SK-N-SH (cell line): ENCODE data around the gene DDA1. TPM values are rescaled to one million over a fixed set of nuclear protein-coding genes. Genes with fewer than 3 reads are reported as not detected.

Source experiments
- CTCF ChIA-PET: fragments of 300-600, 350-600 bp; formaldehyde crosslinking; extraction: SDS; loops from one replicate; lab custom pipeline; 2021; lab: Yijun Ruan, JAX
- POLR2A ChIA-PET: fragments of 350-600 bp; sonication (Branson Sonifier 250); formaldehyde crosslinking; extraction: SDS; loops from one replicate; lab custom pipeline; 2020; ENCODE audit warnings: antibody characterized with exemption, inconsistent platforms; lab: Yijun Ruan, JAX
- DNase-seq: peaks from one replicate; pipeline ENCODE4 v3.0.0; 2012
- H2AFZ ChIP-seq: fragments of 200-600 bp; sonication (generic); 2 replicates; pipeline ENCODE4 v1.8.1; 2016; ENCODE audit warnings: antibody characterized with exemption, mild to moderate bottlenecking, low read depth
- H3F3A ChIP-seq: fragments of 200-600 bp; sonication (generic); replicated peaks from 2 replicates; pipeline ENCODE3; 2016; ENCODE audit warnings: antibody characterized with exemption, mild to moderate bottlenecking; ENCODE audit not compliant: insufficient read depth
- H3K27ac ChIP-seq, 2 experiments: fragments of 200-500 bp in 1 of 2; fragments of 200-600 bp in 1 of 2; sonication (Bioruptor generic) in 1 of 2; sonication (generic), shearing (Covaris generic) in 1 of 2; 2 replicates each; pipeline versions ENCODE4 v1.5.1 to v1.6.1; 2014 to 2016; ENCODE audit warnings: low read depth in 2 of 2, inconsistent platforms in 1 of 2, low read length in 1 of 2, mild to moderate bottlenecking in 1 of 2, mixed read lengths in 1 of 2
- H3K27me3 ChIP-seq: fragments of 200-600 bp; sonication (generic), shearing (Covaris generic); 2 replicates; pipeline ENCODE4 v1.6.1; 2016; ENCODE audit warnings: mixed run types; ENCODE audit not compliant: insufficient read depth
- H3K36me3 ChIP-seq, 2 experiments: fragments of 200-500 bp in 1 of 2; fragments of 200-600 bp in 1 of 2; sonication (Bioruptor generic) in 1 of 2; sonication (generic) in 1 of 2; replicated peaks in 1 of 2; 2 replicates each; pipeline versions ENCODE3 to v1.5.1; 2014 to 2016; ENCODE audit warnings: low read length in 1 of 2, mild to moderate bottlenecking in 1 of 2; ENCODE audit not compliant: insufficient read depth in 2 of 2, control insufficient read depth in 1 of 2
- H3K4me1 ChIP-seq, 2 experiments: fragments of 200-500 bp in 1 of 2; fragments of 200-600 bp in 1 of 2; sonication (Bioruptor generic) in 1 of 2; sonication (generic), shearing (Covaris generic) in 1 of 2; 2 replicates each; pipeline versions ENCODE4 v1.5.1 to v1.6.1; 2014 to 2016; ENCODE audit warnings: low read depth in 1 of 2, low read length in 1 of 2, mixed run types in 1 of 2; ENCODE audit not compliant: insufficient read depth in 2 of 2, control insufficient read depth in 1 of 2
- H3K4me2 ChIP-seq: fragments of 200-600 bp; sonication (generic), shearing (Covaris generic); 2 replicates; pipeline ENCODE4 v1.6.1; 2017; ENCODE audit warnings: mixed run types
- H3K4me3 ChIP-seq, 2 experiments: fragments of 200-500 bp in 1 of 2; fragments of 200-600 bp in 1 of 2; sonication (Bioruptor generic) in 1 of 2; sonication (generic), shearing (Covaris generic) in 1 of 2; 2 replicates each; pipeline versions ENCODE4 v1.5.1 to v1.8.1; 2014 to 2016; ENCODE audit warnings: low read depth in 2 of 2, inconsistent platforms in 1 of 2, low read length in 1 of 2, mild to moderate bottlenecking in 1 of 2, mixed read lengths in 1 of 2, moderate library complexity in 1 of 2
- H3K79me2 ChIP-seq: fragments of 200-600 bp; sonication (generic); 2 replicates; pipeline ENCODE4 v1.8.1; 2017; ENCODE audit warnings: mild to moderate bottlenecking; ENCODE audit not compliant: insufficient read depth
- H3K9ac ChIP-seq: fragments of 200-600 bp; sonication (generic); 2 replicates; pipeline ENCODE4 v1.6.1; 2017; ENCODE audit warnings: mixed run types
- H3K9me2 ChIP-seq: fragments of 200-600 bp; sonication (generic); 2 replicates; pipeline ENCODE4 v1.6.1; 2017; ENCODE audit warnings: mixed run types
- H3K9me3 ChIP-seq: fragments of 200-600 bp; sonication (generic); 2 replicates; pipeline ENCODE4 v1.6.1; 2017; ENCODE audit warnings: mixed run types, mild to moderate bottlenecking, moderate library complexity
- H4K20me1 ChIP-seq: fragments of 200-600 bp; sonication (generic); 2 replicates; pipeline ENCODE4 v1.6.1; 2017; ENCODE audit warnings: mild to moderate bottlenecking, mixed run types; ENCODE audit not compliant: insufficient read depth
- CHD2 ChIP-seq: fragments of 150-350 bp; IDR thresholded peaks from 2 replicates; pipeline ENCODE4 v1.6.1; 2018; ENCODE audit warnings: low read length; ENCODE audit not compliant: partially characterized antibody
- EP300 ChIP-seq, 2 experiments: IDR thresholded peaks; 2 replicates each; pipeline versions ENCODE4 v1.4.0 to v1.6.1; 2012; ENCODE audit warnings: borderline replicate concordance in 1 of 2, low read depth in 1 of 2, low read length in 1 of 2
- EZH2phosphoT487 ChIP-seq: fragments of 200-600 bp; sonication (generic); IDR thresholded peaks from 2 replicates; pipeline ENCODE4 v1.6.1; 2017; ENCODE audit warnings: low read depth, mixed run types, mild to moderate bottlenecking, antibody characterized with exemption, moderate library complexity, borderline replicate concordance
- GABPA ChIP-seq: IDR thresholded peaks from 2 replicates; pipeline ENCODE4 v1.4.0; 2012; ENCODE audit warnings: low read depth, mild to moderate bottlenecking
- GATA2 ChIP-seq: sonication (generic); formaldehyde crosslinking; IDR thresholded peaks from 2 replicates; pipeline ENCODE4 v1.5.0; 2020; ENCODE audit warnings: mild to moderate bottlenecking, missing genetic modification reagents
- MXI1 ChIP-seq: IDR thresholded peaks from 2 replicates; pipeline ENCODE4 v1.6.1; 2012; ENCODE audit warnings: mild to moderate bottlenecking, low read depth, low read length, improper control_type of control experiment
- NFIC ChIP-seq: IDR thresholded peaks from 2 replicates; pipeline ENCODE4 v1.4.0; 2012; ENCODE audit warnings: borderline replicate concordance
- NRF1 ChIP-seq: IDR thresholded peaks from 2 replicates; pipeline ENCODE4 v1.6.1; 2012; ENCODE audit warnings: low read depth, mild to moderate bottlenecking, low read length
- PBX3 ChIP-seq: IDR thresholded peaks from 2 replicates; pipeline ENCODE4; 2012
- POLR2AphosphoS5 ChIP-seq: IDR thresholded peaks from 2 replicates; pipeline ENCODE4 v1.6.1; 2012; ENCODE audit warnings: low read depth, low read length
- RAD21 ChIP-seq: IDR thresholded peaks from 2 replicates; pipeline ENCODE4 v1.6.1; 2012; ENCODE audit warnings: mild to moderate bottlenecking, low read length
- RCOR1 ChIP-seq: fragments of 150-350 bp; IDR thresholded peaks from 2 replicates; pipeline ENCODE4 v1.6.1; 2017; ENCODE audit warnings: antibody characterized with exemption, low read length
- SMC3 ChIP-seq: IDR thresholded peaks from 2 replicates; pipeline ENCODE4 v1.6.1; 2012; ENCODE audit warnings: low read depth, low read length, improper control_type of control experiment
- TCF12 ChIP-seq: IDR thresholded peaks from 2 replicates; pipeline ENCODE4 v1.4.0; 2012
- TEAD4 ChIP-seq: IDR thresholded peaks from 2 replicates; pipeline ENCODE4 v1.4.0; 2012; ENCODE audit warnings: mild to moderate bottlenecking, borderline replicate concordance; ENCODE audit not compliant: insufficient read depth
- USF2 ChIP-seq: fragments of 150-350 bp; IDR thresholded peaks from 2 replicates; pipeline ENCODE4 v1.6.1; 2017; ENCODE audit warnings: antibody characterized with exemption, low read length, low read depth, borderline replicate concordance
- ZBTB33 ChIP-seq: IDR thresholded peaks from 2 replicates; pipeline ENCODE4 v1.4.0; 2012; ENCODE audit warnings: low read depth, borderline replicate concordance
- WGBS: methylation state at CpG from one replicate; pipeline ENCODE4 v1.1.6; 2017; ENCODE audit warnings: low lambda C conversion rate; 5-methylcytosine and 5-hydroxymethylcytosine counted together
- polyA plus RNA-seq, 3 experiments: library from polyadenylated mRNA; depleted of rRNA; stranded (reverse); fragments of >200 nt; gene quantifications; 2 replicates each; pipeline ENCODE4 v1.2.3, GENCODE V29; 2012

The DDA1 gene
- polyA plus RNA-seq, 1 of the 3 experiments (the other 2 are of a cell fraction): 135 TPM

GRCh38 chr19:17332677-17333581 lies 23.6 kb downstream of the DDA1 start:
- Histone ChIP-seq H4K20me1 (no peaks in the 10 kb centered on the region), H3K4me3 (no peak overlapping the region; a peak in 1 of 4 replicates), H3K9ac (no peak overlapping the region), H2AFZ (no peak overlapping the region), H3K9me3 (no peaks in the 10 kb centered on the region), H3K27ac (no peak overlapping the region; a peak in 1 of 4 replicates), H3K4me2 (no peak overlapping the region), H3K4me1 (peaks cover 0 to 16% of the 10 kb centered on the region in 2 experiments; a peak in 1 of 4 replicates), H3F3A (peaks cover 8% of the 10 kb centered on the region), H3K9me2 (no peaks in the 10 kb centered on the region), H3K79me2 (peaks cover under 1% of the 10 kb centered on the region; the same call in 1 of the 2 replicates), H3K27me3 (no peaks in the 10 kb centered on the region), H3K36me3 (peaks cover 0 to 4% of the 10 kb centered on the region in 2 experiments)
- 98% methylated on average over 34 of the region's 45 CpGs for WGBS
- ChIA-PET POLR2A (interaction anchor here (0.5 to 1.6 kb wide), 4 partner anchors 12 to 128 kb away, joined by 3 to 8 read pairs (median 4); partner anchors contain the start of genes ABHD8 and DDA1), CTCF (interaction anchor here (0.8 to 1.9 kb wide), 8 partner anchors 8 to 58 kb away, joined by 3 to 8 read pairs (median 6); partner anchors contain the start of genes DDA1 and MRPL34)
- TF ChIP-seq EP300 (IDR thresholded peaks at IDR 0.05; ENCODE audit: borderline replicate concordance in 1 of 2, low read depth in 1 of 2, low read length in 1 of 2) (no peak), GATA2 (CRISPR knock-in tag) (no peak), RAD21 (no peak), POLR2AphosphoS5 (no peak), MXI1 (no peak), TEAD4 (no peak), NRF1 (no peak), PBX3 (no peak), RCOR1 (no peak), ZBTB33 (no peak), GABPA (no peak), TCF12 (no peak), SMC3 (no peak), NFIC (no peak), CHD2 (no peak), USF2 (no peak), EZH2phosphoT487 (no peak)
- DNase-seq: peak; percentile 86
